H1 (cell line): Measurements from ENCODE around the gene UQCC5. TPM values are rescaled to one million over a fixed set of nuclear protein-coding genes. Genes with fewer than 3 reads are reported as not detected.

Experiments used
- CTCF ChIA-PET: fragments of 300-600 bp; sonication (Branson Sonifier 250); formaldehyde crosslinking; loops from one replicate; lab custom pipeline; 2021; ENCODE audit not compliant: partially characterized antibody; lab: Charles Lee
- POLR2A ChIA-PET: fragments of 300-600 bp; sonication (Branson Sonifier 250); formaldehyde crosslinking; loops from one replicate; lab custom pipeline; 2021; ENCODE audit warnings: inconsistent platforms; ENCODE audit not compliant: partially characterized antibody; lab: Charles Lee
- DNase-seq, 2 experiments: peaks; one replicate each; pipeline versions ENCODE4 v3.0.0 to v3.0.0-alpha.2; 2010 to 2022; ENCODE audit warnings: low spot score in 2 of 2, low read depth in 1 of 2, mixed read lengths in 1 of 2
- FAIRE-seq: peaks from 2 replicates; lab custom pipeline; 2011; peaks lifted over from hg19 to GRCh38; lab: Jason Lieb, UNC
- H2AFZ ChIP-seq: 2 replicates; pipeline ENCODE4 v1.8.1; 2012; ENCODE audit warnings: low read length, inconsistent platforms
- H2AK5ac ChIP-seq: 2 replicates; pipeline ENCODE4 v1.6.1; 2013; ENCODE audit warnings: low read depth, low read length
- H2BK120ac ChIP-seq: replicated peaks from 2 replicates; pipeline ENCODE3; 2013; ENCODE audit warnings: low read depth, low read length, inconsistent platforms
- H2BK12ac ChIP-seq: 2 replicates; pipeline ENCODE4 v1.6.1; 2013; ENCODE audit warnings: low read depth, low read length
- H2BK15ac ChIP-seq: 2 replicates; pipeline ENCODE4 v1.6.1; 2013; ENCODE audit warnings: low read length
- H2BK20ac ChIP-seq: 2 replicates; pipeline ENCODE4 v1.6.1; 2013; ENCODE audit warnings: low read length
- H2BK5ac ChIP-seq: 2 replicates; pipeline ENCODE4 v1.6.1; 2013; ENCODE audit warnings: low read depth, low read length
- H3K14ac ChIP-seq: 2 replicates; pipeline ENCODE4 v1.6.1; 2013; ENCODE audit warnings: inconsistent platforms; ENCODE audit not compliant: insufficient read length
- H3K18ac ChIP-seq: 2 replicates; pipeline ENCODE4 v1.6.1; 2013; ENCODE audit warnings: low read length; ENCODE audit errors: extremely low read depth
- H3K23ac ChIP-seq: 2 replicates; pipeline ENCODE4 v1.6.1; 2013; ENCODE audit warnings: inconsistent platforms; ENCODE audit not compliant: insufficient read length
- H3K23me2 ChIP-seq: 2 replicates; pipeline ENCODE4 v1.6.1; 2013; ENCODE audit warnings: low read depth, low read length
- H3K27ac ChIP-seq: 2 replicates; pipeline ENCODE4 v1.6.1; 2011; ENCODE audit warnings: low read depth, low read length, inconsistent platforms
- H3K27me3 ChIP-seq, 4 experiments: replicated peaks in 1 of 4; 1 replicate in 1 of 4; 2 replicates in 3 of 4; pipeline versions ENCODE4 v1.6.1 to v1.8.1; 2011 to 2013; ENCODE audit warnings: low read length in 3 of 4, mild to moderate bottlenecking in 3 of 4, inconsistent platforms in 2 of 4, mixed read lengths in 2 of 4, moderate library complexity in 1 of 4; ENCODE audit not compliant: control insufficient read depth in 3 of 4, insufficient read depth in 3 of 4; ENCODE audit errors: extremely low read depth in 1 of 4
- H3K36me3 ChIP-seq, 4 experiments: 2 replicates each; pipeline versions ENCODE4 v1.6.1 to v1.8.1; 2011 to 2013; ENCODE audit warnings: mild to moderate bottlenecking in 4 of 4, low read length in 3 of 4, moderate library complexity in 2 of 4, control low read depth in 1 of 4, inconsistent platforms in 1 of 4; ENCODE audit not compliant: insufficient read depth in 4 of 4, control insufficient read depth in 2 of 4
- H3K4ac ChIP-seq: replicated peaks from 2 replicates; pipeline ENCODE3; 2013; ENCODE audit warnings: low read length, low read depth, mixed read lengths, inconsistent platforms; ENCODE audit not compliant: insufficient read length
- H3K4me1 ChIP-seq, 4 experiments: replicated peaks in 1 of 4; 1 replicate in 1 of 4; 2 replicates in 3 of 4; pipeline versions ENCODE4 v1.6.1 to v1.8.1; 2011 to 2013; ENCODE audit warnings: low read length in 3 of 4, inconsistent platforms in 2 of 4, mixed read lengths in 1 of 4; ENCODE audit not compliant: insufficient read depth in 4 of 4, control insufficient read depth in 3 of 4
- H3K4me2 ChIP-seq, 2 experiments: 2 replicates each; pipeline versions ENCODE4 v1.6.1 to v1.8.1; 2011 to 2013; ENCODE audit warnings: low read depth in 2 of 2, low read length in 2 of 2, control low read depth in 1 of 2, inconsistent platforms in 1 of 2, mild to moderate bottlenecking in 1 of 2; ENCODE audit not compliant: insufficient read depth in 1 of 2
- H3K4me3 ChIP-seq, 4 experiments: fragments of 200-600, 300-600 bp in 1 of 4; sonication (generic), shearing (Covaris generic), sonication (Bioruptor Twin) in 1 of 4; 2 replicates each; pipeline versions ENCODE4 v1.5.1 to v1.8.1; 2011 to 2016; ENCODE audit warnings: low read length in 4 of 4, low read depth in 3 of 4, control low read depth in 2 of 4, inconsistent platforms in 2 of 4, mild to moderate bottlenecking in 2 of 4, mixed read lengths in 1 of 4, moderate library complexity in 1 of 4; ENCODE audit not compliant: insufficient read depth in 2 of 4; ENCODE audit errors: extremely low read depth in 1 of 4
- H3K56ac ChIP-seq: replicated peaks from 2 replicates; pipeline ENCODE3; 2013; ENCODE audit warnings: low read depth, mild to moderate bottlenecking, mixed read lengths, low read length, inconsistent platforms; ENCODE audit not compliant: insufficient read length
- H3K79me1 ChIP-seq: 2 replicates; pipeline ENCODE4 v1.6.1; 2013; ENCODE audit warnings: low read depth, low read length, control low read depth
- H3K79me2 ChIP-seq, 2 experiments: 2 replicates each; pipeline versions ENCODE4 v1.6.1 to v1.8.1; 2012 to 2013; ENCODE audit warnings: low read length in 2 of 2, mild to moderate bottlenecking in 2 of 2, inconsistent platforms in 1 of 2; ENCODE audit not compliant: insufficient read depth in 2 of 2, control insufficient read depth in 1 of 2
- H3K9ac ChIP-seq, 4 experiments: replicated peaks in 1 of 4; 1 replicate in 1 of 4; 2 replicates in 3 of 4; pipeline versions ENCODE4 v1.6.1 to v1.8.1; 2011 to 2013; ENCODE audit warnings: low read depth in 3 of 4, low read length in 3 of 4, control low read depth in 2 of 4, mild to moderate bottlenecking in 2 of 4, moderate library complexity in 2 of 4, inconsistent platforms in 1 of 4; ENCODE audit errors: extremely low read depth in 1 of 4
- H3K9me3 ChIP-seq, 2 experiments: 2 replicates each; pipeline versions ENCODE4 v1.6.1 to v1.8.1; 2012 to 2013; ENCODE audit warnings: mild to moderate bottlenecking in 2 of 2, moderate library complexity in 2 of 2, control low read depth in 1 of 2, inconsistent platforms in 1 of 2, low read depth in 1 of 2, low read length in 1 of 2, mixed read lengths in 1 of 2; ENCODE audit not compliant: insufficient read depth in 2 of 2
- H4K20me1 ChIP-seq, 2 experiments: replicated peaks in 1 of 2; 2 replicates each; pipeline versions ENCODE3 to v1.8.1; 2011 to 2013; ENCODE audit warnings: inconsistent platforms in 2 of 2, low read length in 2 of 2, mild to moderate bottlenecking in 1 of 2; ENCODE audit not compliant: insufficient read depth in 2 of 2, control insufficient read depth in 1 of 2
- H4K5ac ChIP-seq: 2 replicates; pipeline ENCODE4 v1.6.1; 2013; ENCODE audit warnings: low read length, low read depth, mixed read lengths, inconsistent platforms; ENCODE audit not compliant: insufficient read length
- H4K8ac ChIP-seq: 2 replicates; pipeline ENCODE4 v1.8.0; 2013; ENCODE audit warnings: mild to moderate bottlenecking, moderate library complexity, low read length, inconsistent platforms; ENCODE audit not compliant: insufficient read depth; ENCODE audit errors: extremely low read depth
- H4K91ac ChIP-seq: replicated peaks from 2 replicates; pipeline ENCODE3; 2013; ENCODE audit warnings: low read length, mixed read lengths, inconsistent platforms; ENCODE audit not compliant: insufficient read length
- ASH2L ChIP-seq: fragments of 200-600, 300-600 bp; sonication (generic); IDR thresholded peaks from one replicate; pipeline ENCODE4 v1.7.1; 2017; ENCODE audit warnings: low read length
- GABPA ChIP-seq: IDR thresholded peaks from 2 replicates; pipeline ENCODE4 v1.6.1; 2011; ENCODE audit warnings: mild to moderate bottlenecking, low read length, moderate library complexity, borderline replicate concordance; ENCODE audit not compliant: insufficient read depth
- KDM4A ChIP-seq: IDR thresholded peaks from one replicate; pipeline ENCODE4 v1.7.1; 2012; ENCODE audit warnings: low read depth, mild to moderate bottlenecking, moderate library complexity, low read length, inconsistent platforms; ENCODE audit not compliant: severe bottlenecking
- NRF1 ChIP-seq: IDR thresholded peaks from 2 replicates; pipeline ENCODE4 v1.6.1; 2011; ENCODE audit warnings: mild to moderate bottlenecking, low read depth, low read length, improper control_type of control experiment
- SUZ12 ChIP-seq: fragments of 200-600 bp; sonication (generic); IDR thresholded peaks from 2 replicates; pipeline ENCODE4 v1.6.1; 2012; ENCODE audit warnings: mild to moderate bottlenecking, inconsistent platforms, low read length, moderate library complexity, mixed read lengths
- WGBS, 2 experiments: shearing (Covaris generic) in 1 of 2; methylation state at CpG; one replicate each; pipeline versions ENCODE4 v1.1.6 to v1.1.7; 2013 to 2015; ENCODE audit warnings: low lambda C conversion rate in 2 of 2, mixed read lengths in 2 of 2, inconsistent platforms in 1 of 2, low coverage in 1 of 2, missing lambda C conversion rate in 1 of 2; ENCODE audit not compliant: insufficient replicate concordance in 2 of 2, insufficient coverage in 1 of 2, insufficient read length in 1 of 2; ENCODE audit errors: extremely low coverage in 1 of 2, missing lambda C conversion rate in 1 of 2; 5-methylcytosine and 5-hydroxymethylcytosine counted together
- polyA plus RNA-seq, 7 experiments: library from polyadenylated mRNA; depleted of rRNA in 3 of 7; stranded (reverse) in 5 of 7; unstranded in 2 of 7; fragments of >200 nt in 5 of 7; fragments of 200-250 nt in 2 of 7; gene quantifications; 1 replicate in 5 of 7; 2 replicates in 1 of 7; 4 replicates in 1 of 7; pipeline versions ENCODE4 v1.2.1 to v1.2.3, GENCODE V29; 2011 to 2013; ENCODE audit warnings: missing spikeins in 2 of 7, mixed read lengths in 2 of 7
- total RNA-seq: library from RNA; stranded (reverse); fragmentation: NEBNext Ultra II Directional; extraction: Animal tissue kit (Norgen Biotek cat#: 25700); gene quantifications from 2 replicates; pipeline ENCODE4 v1.2.1, GENCODE V29; 2021

UQCC5 gene
- total and polyA plus RNA-seq, 2 of the 8 experiments (the other 6 are each of a cell fraction or from before 2014, with no cell fraction given), result 35.0 to 37.7 TPM

GRCh38 chr3:52537726-52538421, 1.5 kb downstream of the UQCC5 start:
- Histone ChIP-seq H2BK15ac (no peak overlapping the region), H3K36me3 (peaks cover 0 to 10% (median under 1%) of the 10 kb centered on the region in 4 experiments; a peak in 1 of 8 replicates), H3K9ac (peak overlapping the region in 1 of 4 experiments; percentile 77; a peak in 1 of 7 replicates), H4K91ac (no peak overlapping the region), H2AK5ac (no peak overlapping the region), H3K79me1 (peaks cover 12% of the 10 kb centered on the region), H3K14ac (no peak overlapping the region), H3K27ac (no peak overlapping the region), H2BK20ac (no peak overlapping the region), H4K5ac (no peak overlapping the region), H2BK5ac (no peak overlapping the region), H2BK120ac (no peak overlapping the region), H3K18ac (no peak overlapping the region), H3K9me3 (no peaks in the 10 kb centered on the region), H3K4me3 (peak overlapping the region; percentile 81 to 91 (median 88); a peak in 7 of 8 replicates), H2BK12ac (no peak overlapping the region), H3K23ac (no peak overlapping the region), H3K4ac (no peak overlapping the region), H3K23me2 (peaks cover 20% of the 10 kb centered on the region), H3K27me3 (no peaks in the 10 kb centered on the region), H4K20me1 (peaks cover 4 to 18% of the 10 kb centered on the region in 2 experiments), H3K4me2 (peak overlapping the region; percentile 89 to 90), H4K8ac (no peak overlapping the region), H3K4me1 (peaks cover 7 to 25% (median 14%) of the 10 kb centered on the region in 4 experiments), H2AFZ (no peak overlapping the region), H3K79me2 (peaks cover 12 to 31% of the 10 kb centered on the region in 2 experiments), H3K56ac (no peak overlapping the region)
- DNase-seq (peak in 1 of 2 experiments; percentile 35), FAIRE-seq (no peak)
- WGBS, 2 experiments, result 94% methylated on average over 7 of the region's 7 CpGs; no CpG with 5 or more reads in 1 of the 2 experiments
- POLR2A ChIA-PET, result interaction anchor here (1.0 to 1.7 kb wide), 2 partner anchors 22 to 30 kb away, joined by 3 to 5 read pairs; no protein-coding TSS in a partner anchor
- CTCF ChIA-PET, result no interaction called here
- no peak for TF ChIP-seq NRF1
- TF ChIP-seq KDM4A, result no peak
- TF ChIP-seq ASH2L, result no peak
- no peak for TF ChIP-seq GABPA
- no peak for TF ChIP-seq SUZ12
